Fibroblast of mammary gland (primary cell): ENCODE measurements around the gene COPRS.

ENCODE experiments used
- DNase-seq: peaks from one replicate; pipeline ENCODE4 v3.0.0-alpha.2; 2010; ENCODE audit warnings: low read depth
- H3K4me3 ChIP-seq: 2 replicates; pipeline ENCODE4 v1.5.1; 2011; ENCODE audit warnings: low read depth, mild to moderate bottlenecking, low read length, moderate library complexity; ENCODE audit not compliant: control insufficient read depth
- TF ChIP-seq, protein P1 (sequence below): conservative IDR thresholded peaks from 2 replicates; pipeline ENCODE4 v1.5.1; 2011; ENCODE audit warnings: low read depth, low read length, inconsistent platforms; ENCODE audit not compliant: control insufficient read depth, insufficient read depth

COPRS gene

DNA sequence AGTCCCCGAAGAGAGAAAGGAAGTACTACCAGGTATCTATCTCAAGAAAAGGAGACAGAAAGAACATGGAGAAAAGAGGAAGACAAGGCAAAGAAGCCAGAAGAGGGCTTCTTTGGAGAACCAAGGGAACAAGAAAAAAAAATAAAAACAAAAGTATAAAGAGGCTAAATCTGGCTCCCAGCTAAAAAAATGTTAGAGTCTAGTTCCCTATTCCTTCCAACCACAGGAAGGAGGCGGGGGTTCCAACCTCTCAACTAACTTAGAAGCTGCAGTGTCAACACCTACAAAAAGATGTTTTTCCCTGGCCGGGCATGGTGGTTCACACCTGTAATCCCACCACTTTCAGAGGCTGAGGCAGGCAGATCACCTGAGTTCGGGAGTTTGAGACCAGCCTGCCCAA is 29.1 kb upstream of the COPRS start:
- no peak overlapping the region for H3K4me3 ChIP-seq
- TF ChIP-seq, protein P1, sequence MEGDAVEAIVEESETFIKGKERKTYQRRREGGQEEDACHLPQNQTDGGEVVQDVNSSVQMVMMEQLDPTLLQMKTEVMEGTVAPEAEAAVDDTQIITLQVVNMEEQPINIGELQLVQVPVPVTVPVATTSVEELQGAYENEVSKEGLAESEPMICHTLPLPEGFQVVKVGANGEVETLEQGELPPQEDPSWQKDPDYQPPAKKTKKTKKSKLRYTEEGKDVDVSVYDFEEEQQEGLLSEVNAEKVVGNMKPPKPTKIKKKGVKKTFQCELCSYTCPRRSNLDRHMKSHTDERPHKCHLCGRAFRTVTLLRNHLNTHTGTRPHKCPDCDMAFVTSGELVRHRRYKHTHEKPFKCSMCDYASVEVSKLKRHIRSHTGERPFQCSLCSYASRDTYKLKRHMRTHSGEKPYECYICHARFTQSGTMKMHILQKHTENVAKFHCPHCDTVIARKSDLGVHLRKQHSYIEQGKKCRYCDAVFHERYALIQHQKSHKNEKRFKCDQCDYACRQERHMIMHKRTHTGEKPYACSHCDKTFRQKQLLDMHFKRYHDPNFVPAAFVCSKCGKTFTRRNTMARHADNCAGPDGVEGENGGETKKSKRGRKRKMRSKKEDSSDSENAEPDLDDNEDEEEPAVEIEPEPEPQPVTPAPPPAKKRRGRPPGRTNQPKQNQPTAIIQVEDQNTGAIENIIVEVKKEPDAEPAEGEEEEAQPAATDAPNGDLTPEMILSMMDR, result no peak
- no peak for DNase-seq

DNA sequence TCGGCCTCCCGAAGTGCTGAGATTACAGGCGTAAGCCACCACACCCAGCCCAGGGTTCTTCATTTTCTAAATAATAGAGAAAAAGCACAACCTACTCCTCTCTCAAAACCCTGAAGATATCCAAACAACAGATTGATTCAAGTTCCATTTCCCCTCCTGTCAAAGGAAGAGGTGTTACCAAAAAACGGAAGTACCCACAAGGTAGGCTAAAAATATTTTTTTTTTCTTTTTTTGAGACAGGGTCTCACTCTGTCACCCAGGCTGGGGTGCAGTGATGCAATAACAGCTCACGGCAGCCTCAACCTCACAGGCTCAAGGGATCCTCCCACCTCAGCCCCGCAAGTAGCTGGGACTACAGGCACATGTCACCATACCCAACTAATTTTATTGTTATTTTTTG is 23.5 kb upstream of the COPRS start:
- TF ChIP-seq, protein P1, result no peak
- no peak overlapping the region for H3K4me3 ChIP-seq
- no peak for DNase-seq

DNA sequence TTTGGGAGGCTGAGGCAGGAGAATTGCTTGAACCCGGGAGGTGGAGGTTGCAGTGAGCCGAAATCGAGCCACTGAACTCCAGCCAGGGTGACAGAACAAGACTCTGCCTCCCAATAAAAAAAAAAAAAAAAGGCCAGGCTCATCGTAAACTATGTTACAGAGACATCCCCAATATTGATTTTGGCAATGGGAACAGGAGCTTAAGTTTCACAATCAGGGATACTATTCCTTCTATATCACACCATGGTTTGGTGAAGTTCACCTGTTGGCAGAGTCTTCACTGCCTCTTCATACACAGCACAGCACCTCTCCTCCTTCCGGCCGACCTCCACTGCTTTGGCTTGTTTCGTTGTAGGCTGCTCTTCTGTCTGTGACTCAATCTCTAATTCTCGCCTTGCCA is 21.3 kb upstream of the COPRS start:
- TF ChIP-seq, protein P1, result no peak
- DNase-seq, result no peak

DNA sequence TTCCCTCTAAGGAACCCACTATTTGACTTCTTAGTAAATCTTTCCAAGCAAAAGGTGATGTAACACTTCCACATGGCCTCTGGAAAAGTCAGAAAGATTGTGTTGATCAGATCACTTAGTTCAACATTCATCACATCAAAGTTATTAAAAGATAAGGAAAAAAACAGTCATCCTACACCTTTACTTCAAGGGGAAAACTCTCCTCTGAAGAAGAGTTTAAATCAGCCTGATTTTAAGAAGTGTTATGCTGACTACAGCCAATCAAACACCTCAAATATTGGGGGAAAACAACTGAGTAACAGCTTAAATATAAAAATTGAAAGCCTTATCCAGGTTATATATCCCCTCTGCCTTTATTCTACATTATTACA is 19.6 kb upstream of the COPRS start:
- DNase-seq, result no peak
- H3K4me3 ChIP-seq, result no peak overlapping the region
- TF ChIP-seq, protein P1, result no peak

More for the DNA sequence above, 21.3 kb upstream of the COPRS start:
- no peak overlapping the region for H3K4me3 ChIP-seq

DNA sequence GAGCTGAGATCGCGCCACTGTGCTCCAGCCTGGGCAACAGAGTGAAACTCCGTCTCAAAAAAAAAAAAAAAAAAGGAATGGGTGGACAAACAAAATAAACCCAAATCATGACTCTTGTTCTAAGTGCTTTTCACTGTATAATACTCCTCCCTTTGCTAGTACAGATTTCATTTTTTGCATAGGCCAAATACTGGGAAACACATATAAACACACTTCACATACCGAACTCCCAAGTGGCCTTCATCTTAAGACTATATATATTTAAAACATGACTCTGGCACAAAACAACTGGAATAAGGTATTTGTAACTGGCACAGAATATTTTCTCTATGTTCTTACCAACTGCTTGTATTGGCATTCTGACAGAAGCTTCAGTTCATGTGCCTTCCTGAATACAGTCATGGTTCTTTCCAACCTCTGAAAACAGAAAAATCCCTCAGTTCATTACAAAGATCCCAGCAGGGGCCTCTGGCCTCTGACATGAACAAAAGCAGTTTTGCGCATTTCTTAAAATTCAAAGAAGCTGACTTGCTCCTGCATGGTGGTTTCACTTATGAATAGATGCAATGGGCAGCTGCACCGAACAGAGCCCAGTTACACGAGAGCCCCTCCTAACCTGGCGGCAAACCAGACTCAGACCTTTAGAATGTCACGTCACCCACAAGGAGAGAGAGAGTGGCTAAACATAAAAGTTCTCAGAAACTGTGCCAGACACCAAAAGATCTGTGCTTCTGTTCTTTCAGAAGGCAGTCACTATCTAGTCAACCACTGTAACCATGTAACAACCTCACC is 19.1 kb upstream of the COPRS start:
- TF ChIP-seq, protein P1, result no peak
- H3K4me3 ChIP-seq, result no peak overlapping the region
- DNase-seq, result peak; percentile 12

DNA sequence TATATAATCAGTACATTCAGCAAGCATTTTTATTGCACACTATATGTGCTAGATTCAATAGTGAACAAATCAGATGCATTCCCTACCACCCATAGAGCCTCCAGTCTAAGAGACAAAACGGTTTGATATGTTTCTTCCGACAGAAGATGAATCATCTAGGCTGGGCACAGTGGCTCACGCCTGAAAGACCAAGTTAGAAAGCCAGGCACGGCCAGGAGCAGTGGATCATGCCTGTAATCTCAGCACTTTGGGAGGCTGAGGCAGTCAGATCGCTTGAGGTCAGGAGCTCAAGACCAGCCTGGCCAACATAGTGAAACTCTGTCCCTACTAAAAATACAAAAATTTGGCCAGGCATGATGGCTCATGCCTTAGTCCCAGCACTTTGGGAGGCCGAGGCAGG is 18.3 kb upstream of the COPRS start:
- TF ChIP-seq, protein P1, result no peak
- DNase-seq, result no peak
- H3K4me3 ChIP-seq, result no peak overlapping the region
